Astrocyte of the cerebellum (primary cell): ENCODE results near the gene ANKRD44.
"Not testable (repeated sequence)": the region's sequence is repeated elsewhere in the genome, so short reads cannot be mapped to it uniquely, and the experiment has no call there.

Experiments used
- DNase-seq: peaks from one replicate; pipeline ENCODE4 v3.0.0-alpha.2; 2011; ENCODE audit warnings: low read depth
- H3K4me3 ChIP-seq: 2 replicates; pipeline ENCODE4 v1.5.1; 2011; ENCODE audit warnings: mild to moderate bottlenecking, low read depth, low read length, moderate library complexity
- CTCF ChIP-seq: IDR thresholded peaks from 2 replicates; pipeline ENCODE4 v1.5.1; 2012; ENCODE audit warnings: low read length, low read depth, moderate library complexity, mild to moderate bottlenecking; ENCODE audit errors: missing control alignments
- in situ Hi-C: cut with HindIII; loops from 2 replicates; pipeline ENCODE4 v1.10.0; 2017; ENCODE audit warnings: low sequenced_read_pairs

ANKRD44 gene

DNA sequence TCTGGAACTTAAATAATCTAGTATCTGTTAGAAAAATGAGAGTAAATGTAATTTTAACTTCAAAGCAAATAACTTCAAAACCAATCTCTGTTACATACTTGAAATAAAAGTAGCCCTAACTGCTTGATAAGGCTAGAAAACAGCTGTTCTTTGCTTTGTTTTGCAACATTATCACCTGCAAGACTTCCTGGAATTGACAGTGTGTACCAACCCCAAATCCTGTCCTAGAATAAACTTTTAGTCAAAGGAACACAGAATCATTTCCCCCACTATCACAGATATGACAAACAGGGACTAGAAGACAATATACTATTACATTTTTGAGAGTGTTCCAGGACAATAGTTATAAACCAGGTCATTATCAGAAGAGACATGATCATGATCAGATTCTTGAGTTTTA, 278.8 kb downstream of the ANKRD44 start:
- DNase-seq, result no peak
- in situ Hi-C loops, result no loop called here
- no peak for TF ChIP-seq CTCF
- H3K4me3 ChIP-seq, result no peak overlapping the region

GRCh38 chr2:197030090-197030489, 280.5 kb downstream of the ANKRD44 start:
- no peak for TF ChIP-seq CTCF
- in situ Hi-C loops, result no loop called here
- no peak for DNase-seq
- no peak overlapping the region for H3K4me3 ChIP-seq

DNA sequence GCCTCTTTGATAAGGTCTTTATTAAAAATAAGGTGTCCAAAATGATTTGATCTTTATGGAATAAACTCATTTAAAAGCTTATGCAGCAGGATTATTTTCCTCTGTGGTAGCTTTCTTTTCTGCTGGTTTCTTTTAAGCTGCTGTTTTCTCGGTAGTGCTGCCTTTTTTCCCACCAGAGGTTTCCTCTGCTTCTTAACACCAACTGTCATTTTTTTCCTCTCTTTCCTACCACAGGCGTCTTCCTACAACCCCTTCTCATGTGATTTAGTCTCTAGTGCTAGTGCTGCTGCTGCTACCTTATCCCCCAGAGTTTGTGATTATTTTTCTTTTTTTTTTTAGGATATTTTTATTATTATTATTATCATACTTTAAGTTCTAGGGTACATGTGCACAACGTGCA, 281.9 kb downstream of the ANKRD44 start:
- DNase-seq, result no peak
- in situ Hi-C loops, result no loop called here
- TF ChIP-seq CTCF, result no peak
- H3K4me3 ChIP-seq, result no peak overlapping the region

DNA sequence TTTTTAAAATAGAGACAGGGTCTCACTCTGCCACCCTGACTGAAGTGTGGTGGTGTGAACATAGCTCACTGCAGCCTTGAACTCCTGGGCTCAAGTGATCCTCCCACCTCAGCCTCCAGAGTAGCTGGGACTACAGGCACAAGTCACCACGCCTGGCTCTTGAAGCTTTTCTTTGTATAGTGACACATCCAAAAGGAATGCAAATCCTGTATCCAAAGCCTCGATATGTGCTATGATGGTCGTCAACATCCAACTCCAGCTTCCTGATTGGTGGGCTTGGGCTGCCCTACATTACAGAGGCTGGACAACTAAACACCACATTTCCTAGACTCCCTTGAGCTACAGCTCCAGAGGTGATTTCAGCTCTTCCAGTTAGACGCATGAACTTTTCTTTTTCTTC, 282.4 kb downstream of the ANKRD44 start:
- no peak overlapping the region for H3K4me3 ChIP-seq
- DNase-seq, result peak; percentile 60
- in situ Hi-C loops, result no loop called here
- no peak for TF ChIP-seq CTCF

DNA sequence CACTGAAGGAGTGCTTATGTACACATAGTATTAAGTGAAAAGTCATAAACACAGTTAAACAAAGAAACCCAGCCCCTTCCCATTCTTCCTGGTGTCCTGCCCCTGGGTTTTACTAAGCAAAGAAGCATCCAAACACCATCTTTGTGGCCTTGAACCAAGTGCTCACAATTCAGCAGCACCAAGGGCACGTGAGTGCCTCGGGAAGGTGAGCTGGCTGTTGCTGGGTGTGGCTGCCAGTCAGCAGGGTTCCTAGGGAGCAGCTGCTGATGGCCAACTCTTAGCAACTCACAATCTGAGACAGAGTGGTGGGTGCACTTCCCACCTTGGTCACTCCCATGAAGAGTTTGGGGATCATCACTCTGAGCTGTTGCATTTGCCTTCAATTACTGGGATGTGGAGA, 286.4 kb downstream of the ANKRD44 start:
- H3K4me3 ChIP-seq, result no peak overlapping the region
- no peak for DNase-seq
- in situ Hi-C loops, result no loop called here
- TF ChIP-seq CTCF, result no peak

- DNase-seq, in situ Hi-C loops, H3K4me3 ChIP-seq: not testable (repeated sequence)
Observed at GRCh38 chr2:197020921-197021320, 289.7 kb downstream of the ANKRD44 start.

DNA sequence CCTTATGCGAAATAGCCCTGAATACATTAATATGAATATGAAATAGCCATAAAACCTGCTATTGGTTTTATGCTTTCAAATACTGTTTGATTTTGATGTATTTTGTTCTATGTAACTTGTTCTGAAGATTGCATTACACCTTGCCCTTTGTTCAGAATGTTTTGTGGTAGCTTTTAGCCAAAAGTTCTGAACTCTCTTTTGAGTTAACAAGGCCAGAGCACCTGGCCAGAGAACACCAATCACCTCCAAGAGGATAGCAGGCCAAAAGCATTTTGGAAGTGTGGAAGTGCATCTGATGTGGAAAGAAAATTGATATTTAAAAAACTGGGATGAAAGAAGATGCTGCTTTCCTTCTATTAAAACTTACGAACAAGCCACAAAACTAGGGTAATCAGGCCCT, 297.5 kb downstream of the ANKRD44 start:
- no peak for TF ChIP-seq CTCF
- H3K4me3 ChIP-seq, result no peak overlapping the region
- DNase-seq, result no peak
- in situ Hi-C loops, result no loop called here
